ENCODE results near the gene ADORA1.

ADORA1 gene

DNA sequence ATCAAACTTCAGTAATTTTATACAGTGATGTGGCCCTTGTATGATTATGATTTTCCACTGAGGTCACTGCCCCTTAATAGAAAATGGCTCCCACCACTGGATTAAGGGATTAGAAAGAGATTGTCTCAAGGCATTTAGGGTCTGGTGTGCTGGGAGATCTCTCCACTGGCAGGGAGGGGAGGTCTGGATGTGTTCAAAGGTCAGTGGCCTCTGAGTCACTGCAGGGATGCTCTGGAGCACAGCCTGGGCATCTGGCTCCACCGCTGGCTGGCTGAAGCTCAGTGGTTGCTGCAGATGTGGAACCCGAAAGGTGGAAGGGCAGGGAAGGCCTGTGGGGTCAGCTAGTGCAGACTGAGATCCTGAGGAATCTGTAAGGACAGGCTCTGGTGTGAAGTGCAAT, 77.2 kb downstream of the ADORA1 start:
- TF ChIP-seq CTCF (IDR thresholded peaks at IDR 0.05; ENCODE audit: low read depth, low read length) = no peak
- H3K4me3 ChIP-seq (ENCODE audit: low read depth, low read length) = no peak overlapping the region

GRCh38 chr1:203206129-203206687, 78.7 kb downstream of the ADORA1 start:
- no peak for TF ChIP-seq CTCF (IDR thresholded peaks at IDR 0.05; ENCODE audit: low read depth, low read length)
- no peak overlapping the region for H3K4me3 ChIP-seq (ENCODE audit: low read depth, low read length)

GRCh38 chr1:203207751-203208150, 80.2 kb downstream of the ADORA1 start:
- TF ChIP-seq CTCF (IDR thresholded peaks at IDR 0.05; ENCODE audit: low read depth, low read length) = no peak
- no peak overlapping the region for H3K4me3 ChIP-seq (ENCODE audit: low read depth, low read length)

DNA sequence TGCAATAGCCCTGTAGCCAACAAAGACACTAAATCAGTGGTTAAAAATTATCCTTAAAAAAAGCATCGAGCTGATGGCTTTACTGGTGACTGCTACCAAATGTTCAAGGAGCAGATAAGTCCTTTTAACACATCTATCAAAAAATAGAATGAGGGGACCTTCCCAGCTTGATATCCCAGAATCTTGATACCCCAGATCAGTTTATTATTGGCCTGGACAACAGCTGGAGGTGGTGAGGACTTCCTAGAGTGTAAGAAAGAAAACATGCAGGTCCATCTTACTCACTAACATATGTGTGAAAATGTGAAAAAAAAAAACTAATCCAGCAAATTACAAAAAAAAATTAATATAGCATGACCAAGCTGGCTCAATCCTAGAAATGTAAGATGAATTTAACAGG, 80.7 kb downstream of the ADORA1 start:
- no peak for TF ChIP-seq CTCF (IDR thresholded peaks at IDR 0.05; ENCODE audit: low read depth, low read length)
- H3K4me3 ChIP-seq (ENCODE audit: low read depth, low read length) = no peak overlapping the region

DNA sequence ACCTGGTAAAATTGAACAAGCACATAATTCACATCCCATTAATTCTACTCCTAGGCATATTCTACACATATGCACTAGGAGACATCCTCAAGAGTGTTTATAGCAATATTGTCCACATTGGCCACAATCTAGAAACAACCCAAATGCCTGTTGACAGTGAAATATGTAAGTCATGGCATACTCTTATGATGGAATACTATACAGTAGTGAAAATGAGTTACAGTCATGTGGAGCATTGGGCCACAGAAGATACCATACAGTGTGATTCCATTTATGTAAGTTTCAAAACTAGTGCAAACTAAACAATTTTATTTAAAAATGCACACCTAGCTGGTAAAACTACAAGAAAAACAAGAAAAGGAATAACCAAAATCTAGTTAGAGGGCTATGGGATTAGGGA, 82.8 kb downstream of the ADORA1 start:
- TF ChIP-seq CTCF (IDR thresholded peaks at IDR 0.05; ENCODE audit: low read depth, low read length) = no peak
- H3K4me3 ChIP-seq (ENCODE audit: low read depth, low read length) = no peak overlapping the region

DNA sequence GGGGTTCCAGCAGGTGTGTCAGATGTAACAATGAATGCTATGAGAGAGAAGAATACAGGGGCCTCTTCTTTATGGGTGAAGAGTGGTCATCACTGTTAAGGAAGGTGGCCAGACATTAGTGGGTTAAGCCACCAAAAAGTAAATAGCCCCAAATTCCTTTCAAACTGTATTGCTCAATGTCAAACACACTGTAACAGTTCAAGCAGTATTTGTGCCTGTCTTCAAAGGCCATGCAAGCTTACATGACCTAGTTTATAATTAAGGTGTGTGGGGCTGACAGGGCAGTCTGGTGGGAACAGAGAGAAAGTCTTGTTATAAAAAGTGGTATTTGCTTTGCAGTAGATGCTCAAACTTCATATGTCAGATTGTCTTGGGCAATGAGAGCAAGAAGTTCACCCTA, 83.5 kb downstream of the ADORA1 start:
- no peak overlapping the region for H3K4me3 ChIP-seq (ENCODE audit: low read depth, low read length)
- no peak for TF ChIP-seq CTCF (IDR thresholded peaks at IDR 0.05; ENCODE audit: low read depth, low read length)

- no peak for TF ChIP-seq CTCF (IDR thresholded peaks at IDR 0.05; ENCODE audit: low read depth, low read length)
Measured at GRCh38 chr1:203211812-203212211, 84.3 kb downstream of the ADORA1 start.

More at GRCh38 chr1:203211812-203212211, 84.3 kb downstream of the ADORA1 start:
- H3K4me3 ChIP-seq (ENCODE audit: low read depth, low read length) = no peak overlapping the region
